HEK293 (cell line): Measurements from ENCODE around the gene MRPS18A.

Experiments
- BCL11B ChIP-seq: fragments of 450-650 bp; formaldehyde crosslinking; IDR thresholded peaks from 2 replicates; pipeline ENCODE4 v1.5.1; 2016; ENCODE audit warnings: low read depth, missing biosample characterization, missing genetic modification characterization
- BCL6B ChIP-seq: fragments of 450-650 bp; formaldehyde crosslinking; IDR thresholded peaks from 2 replicates; pipeline ENCODE4 v1.5.1; 2017; ENCODE audit warnings: missing biosample characterization, missing genetic modification characterization
- CTCF ChIP-seq: fragments of 450-650 bp; formaldehyde crosslinking; IDR thresholded peaks from 2 replicates; pipeline ENCODE4 v1.5.1; 2016; ENCODE audit warnings: missing biosample characterization, missing genetic modification characterization
- GLIS2 ChIP-seq: fragments of 450-650 bp; formaldehyde crosslinking; IDR thresholded peaks from 2 replicates; pipeline ENCODE4 v1.5.1; 2016; ENCODE audit warnings: missing biosample characterization, missing genetic modification characterization
- KLF16 ChIP-seq: fragments of 450-650 bp; formaldehyde crosslinking; IDR thresholded peaks from 2 replicates; pipeline ENCODE4 v1.5.1; 2017; ENCODE audit warnings: missing biosample characterization, missing genetic modification characterization
- KLF7 ChIP-seq: fragments of 450-650 bp; formaldehyde crosslinking; IDR thresholded peaks from 2 replicates; pipeline ENCODE4 v1.5.1; 2016; ENCODE audit warnings: missing biosample characterization, missing genetic modification characterization, borderline replicate concordance
- PRDM4 ChIP-seq: fragments of 450-650 bp; formaldehyde crosslinking; IDR thresholded peaks from 2 replicates; pipeline ENCODE4 v1.5.1; 2017; ENCODE audit warnings: missing biosample characterization, missing genetic modification characterization
- SCRT1 ChIP-seq: fragments of 450-650 bp; formaldehyde crosslinking; IDR thresholded peaks from 2 replicates; pipeline ENCODE4 v1.5.1; 2016; ENCODE audit warnings: missing biosample characterization, missing genetic modification characterization, borderline replicate concordance
- SP3 ChIP-seq: fragments of 450-650 bp; formaldehyde crosslinking; IDR thresholded peaks from 2 replicates; pipeline ENCODE4 v1.5.1; 2016; ENCODE audit warnings: missing biosample characterization, missing genetic modification characterization
- TSHZ1 ChIP-seq: fragments of 450-650 bp; formaldehyde crosslinking; IDR thresholded peaks from 2 replicates; pipeline ENCODE4 v1.5.1; 2016; ENCODE audit warnings: missing biosample characterization, missing genetic modification characterization, borderline replicate concordance
- YY2 ChIP-seq: fragments of 450-650 bp; formaldehyde crosslinking; IDR thresholded peaks from 2 replicates; pipeline ENCODE4 v1.5.1; 2016; ENCODE audit warnings: missing biosample characterization, missing genetic modification characterization
- ZBTB20 ChIP-seq: fragments of 450-650 bp; formaldehyde crosslinking; IDR thresholded peaks from 2 replicates; pipeline ENCODE4 v1.5.1; 2016; ENCODE audit warnings: missing biosample characterization, missing genetic modification characterization
- ZBTB21 ChIP-seq: fragments of 450-650 bp; formaldehyde crosslinking; IDR thresholded peaks from 2 replicates; pipeline ENCODE4 v1.5.1; 2017; ENCODE audit warnings: missing biosample characterization, missing genetic modification characterization
- ZBTB6 ChIP-seq: fragments of 450-650 bp; formaldehyde crosslinking; IDR thresholded peaks from 2 replicates; pipeline ENCODE4 v1.5.1; 2017; ENCODE audit warnings: missing biosample characterization, missing genetic modification characterization
- ZEB2 ChIP-seq: fragments of 450-650 bp; formaldehyde crosslinking; IDR thresholded peaks from 2 replicates; pipeline ENCODE4 v1.5.1; 2016; ENCODE audit warnings: missing biosample characterization, missing genetic modification characterization
- ZNF223 ChIP-seq: fragments of 450-650 bp; formaldehyde crosslinking; IDR thresholded peaks from 2 replicates; pipeline ENCODE4 v1.5.1; 2016; ENCODE audit warnings: missing biosample characterization, missing genetic modification characterization
- ZNF341 ChIP-seq: fragments of 450-650 bp; formaldehyde crosslinking; IDR thresholded peaks from 2 replicates; pipeline ENCODE4; 2016; ENCODE audit warnings: low read depth, missing biosample characterization, missing genetic modification characterization
- ZNF362 ChIP-seq: fragments of 450-650 bp; formaldehyde crosslinking; IDR thresholded peaks from 2 replicates; pipeline ENCODE4 v1.5.1; 2016; ENCODE audit warnings: missing biosample characterization, missing genetic modification characterization
- ZNF404 ChIP-seq: fragments of 450-650 bp; formaldehyde crosslinking; IDR thresholded peaks from 2 replicates; pipeline ENCODE4 v1.5.1; 2017; ENCODE audit warnings: missing biosample characterization, missing genetic modification characterization
- ZNF416 ChIP-seq: fragments of 450-650 bp; formaldehyde crosslinking; IDR thresholded peaks from 2 replicates; pipeline ENCODE4 v1.5.1; 2016; ENCODE audit warnings: missing biosample characterization, missing genetic modification characterization
- ZNF561 ChIP-seq: fragments of 450-650 bp; IDR thresholded peaks from 2 replicates; pipeline ENCODE4 v1.5.1; 2018; ENCODE audit warnings: missing biosample characterization, missing genetic modification characterization, borderline replicate concordance
- ZNF596 ChIP-seq: fragments of 450-650 bp; IDR thresholded peaks from 2 replicates; pipeline ENCODE4 v1.5.0; 2018; ENCODE audit warnings: missing biosample characterization, mild to moderate bottlenecking, missing genetic modification characterization, moderate library complexity
- ZNF621 ChIP-seq: fragments of 450-650 bp; formaldehyde crosslinking; IDR thresholded peaks from 2 replicates; pipeline ENCODE4 v1.5.1; 2017; ENCODE audit warnings: missing biosample characterization, missing genetic modification characterization
- ZNF670 ChIP-seq: fragments of 450-650 bp; formaldehyde crosslinking; IDR thresholded peaks from 2 replicates; pipeline ENCODE4 v1.5.1; 2016; ENCODE audit warnings: missing biosample characterization, missing genetic modification characterization, low read depth
- ZNF837 ChIP-seq: fragments of 450-650 bp; formaldehyde crosslinking; IDR thresholded peaks from 2 replicates; pipeline ENCODE4 v1.5.1; 2016; ENCODE audit warnings: missing biosample characterization, missing genetic modification characterization
- ZSCAN4 ChIP-seq: fragments of 450-650 bp; formaldehyde crosslinking; IDR thresholded peaks from 2 replicates; pipeline ENCODE4 v1.5.1; 2017; ENCODE audit warnings: missing biosample characterization, missing genetic modification characterization
- ZSCAN5A ChIP-seq: fragments of 450-650 bp; formaldehyde crosslinking; IDR thresholded peaks from 2 replicates; pipeline ENCODE4 v1.5.1; 2016; ENCODE audit warnings: missing biosample characterization, missing genetic modification characterization

MRPS18A gene

GRCh38 chr6:43723737-43724295 is 36.2 kb upstream of the MRPS18A start (continued):
- TF ChIP-seq TSHZ1 (tag by site-specific recombination) (no peak), ZNF223 (no peak), PRDM4 (no peak), GLIS2 (tag by site-specific recombination) (peak; percentile 76), YY2 (tag by site-specific recombination) (no peak), ZNF404 (tag by site-specific recombination) (no peak), SP3 (tag by site-specific recombination) (peak; percentile 44), KLF16 (tag by site-specific recombination) (peak; percentile 33; the same call in 1 of the 2 replicates), ZSCAN4 (tag by site-specific recombination) (no peak), ZNF670 (tag by site-specific recombination) (no peak), ZNF416 (no peak), ZSCAN5A (no peak), ZNF837 (no peak), ZNF362 (tag by site-specific recombination) (no peak), BCL6B (tag by site-specific recombination) (no peak), SCRT1 (tag by site-specific recombination) (no peak), ZBTB6 (no peak), ZBTB21 (tag by site-specific recombination) (no peak), ZNF596 (no peak), ZBTB20 (tag by site-specific recombination) (no peak), ZEB2 (tag by site-specific recombination) (peak; percentile 75), ZNF341 (tag by site-specific recombination) (no peak), BCL11B (tag by site-specific recombination) (no peak), KLF7 (tag by site-specific recombination) (no peak), ZNF621 (tag by site-specific recombination) (no peak), CTCF (tag by site-specific recombination) (peak; percentile 89), ZNF561 (tag by site-specific recombination) (no peak)
